ENCODE results near the gene MATN4.

Gene MATN4

DNA sequence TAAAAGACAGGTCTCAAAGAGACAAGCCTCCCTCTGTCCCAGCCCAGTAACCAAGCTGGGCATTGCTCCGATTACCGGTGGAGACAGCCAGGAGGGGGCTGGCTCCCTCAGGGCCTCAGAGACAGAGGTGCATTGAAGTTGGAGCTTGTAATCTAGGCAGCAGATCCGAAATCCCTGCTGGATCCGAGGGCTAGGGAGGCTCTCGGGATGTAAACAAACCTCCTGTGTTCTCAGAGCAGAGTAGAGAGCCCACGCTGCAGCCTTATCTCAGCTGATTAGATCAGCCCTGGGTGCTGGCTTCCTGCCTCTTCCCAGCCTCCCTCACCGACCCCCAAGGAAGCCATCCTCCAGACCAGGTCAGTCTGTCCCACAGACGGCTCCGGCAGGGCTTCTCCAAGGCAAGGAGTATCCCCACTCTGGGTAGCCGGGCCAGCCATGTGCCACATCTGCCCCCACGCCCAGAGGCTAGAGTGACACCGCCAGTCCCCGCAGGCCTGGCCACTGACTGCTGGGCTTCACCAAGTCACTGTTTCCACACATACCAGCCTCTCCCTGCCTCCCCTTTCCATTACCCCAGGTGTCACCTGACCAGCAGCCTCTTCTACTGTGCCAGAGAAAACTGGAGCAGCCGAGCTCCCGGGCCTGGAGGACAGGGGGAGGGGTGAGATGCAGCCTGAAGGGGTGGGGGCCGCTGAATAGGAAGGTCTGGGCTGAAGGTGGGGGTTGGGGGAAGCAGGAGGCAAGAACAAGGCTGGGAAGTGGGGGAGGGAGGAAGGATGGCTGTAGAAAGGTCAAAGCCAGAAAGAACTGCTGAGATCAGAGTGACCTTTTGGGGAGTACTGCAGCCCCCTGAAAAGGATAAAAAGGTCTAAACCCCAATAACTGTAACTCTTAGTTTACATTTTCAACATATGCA, 34.1 kb upstream of the MATN4 start:
- Histone ChIP-seq H3K9ac (ENCODE audit: low read length) (no peak overlapping the region), H3K27me3 (ENCODE audit: insufficient read depth, low read length) (peaks cover 21% of the 10 kb centered on the region), H3K4me3 (ENCODE audit: low read depth, low read length, poor library complexity, severe bottlenecking) (no peak overlapping the region), H3K79me2 (ENCODE audit: insufficient read depth, low read length) (no peaks in the 10 kb centered on the region), H3K4me1 (ENCODE audit: insufficient read depth, low read length, severe bottlenecking) (no peaks in the 10 kb centered on the region), H3K27ac (ENCODE audit: low read depth, low read length, poor library complexity, severe bottlenecking) (no peak overlapping the region), H3K9me2 (ENCODE audit: low read depth, low read length) (no peaks in the 10 kb centered on the region), H3F3A (ENCODE audit: insufficient read depth, low read length) (no peaks in the 10 kb centered on the region), H4K20me1 (ENCODE audit: insufficient read depth, low read length) (no peaks in the 10 kb centered on the region), H2AFZ (ENCODE audit: low read length) (no peak overlapping the region), H3K4me2 (ENCODE audit: low read length) (no peak overlapping the region), H3K9me3 (ENCODE audit: low read length) (no peaks in the 10 kb centered on the region), H3K36me3 (ENCODE audit: insufficient read depth, low read length) (no peaks in the 10 kb centered on the region)
- TF ChIP-seq EZH2 (IDR thresholded peaks at IDR 0.05; ENCODE audit: borderline replicate concordance, low read length), result no peak
- TF ChIP-seq, protein P1, sequence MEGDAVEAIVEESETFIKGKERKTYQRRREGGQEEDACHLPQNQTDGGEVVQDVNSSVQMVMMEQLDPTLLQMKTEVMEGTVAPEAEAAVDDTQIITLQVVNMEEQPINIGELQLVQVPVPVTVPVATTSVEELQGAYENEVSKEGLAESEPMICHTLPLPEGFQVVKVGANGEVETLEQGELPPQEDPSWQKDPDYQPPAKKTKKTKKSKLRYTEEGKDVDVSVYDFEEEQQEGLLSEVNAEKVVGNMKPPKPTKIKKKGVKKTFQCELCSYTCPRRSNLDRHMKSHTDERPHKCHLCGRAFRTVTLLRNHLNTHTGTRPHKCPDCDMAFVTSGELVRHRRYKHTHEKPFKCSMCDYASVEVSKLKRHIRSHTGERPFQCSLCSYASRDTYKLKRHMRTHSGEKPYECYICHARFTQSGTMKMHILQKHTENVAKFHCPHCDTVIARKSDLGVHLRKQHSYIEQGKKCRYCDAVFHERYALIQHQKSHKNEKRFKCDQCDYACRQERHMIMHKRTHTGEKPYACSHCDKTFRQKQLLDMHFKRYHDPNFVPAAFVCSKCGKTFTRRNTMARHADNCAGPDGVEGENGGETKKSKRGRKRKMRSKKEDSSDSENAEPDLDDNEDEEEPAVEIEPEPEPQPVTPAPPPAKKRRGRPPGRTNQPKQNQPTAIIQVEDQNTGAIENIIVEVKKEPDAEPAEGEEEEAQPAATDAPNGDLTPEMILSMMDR (IDR thresholded peaks at IDR 0.05; ENCODE audit: low read length), result no peak

GRCh38 chr20:45341579-45341938, 33.5 kb upstream of the MATN4 start:
- Histone ChIP-seq H3K4me2 (ENCODE audit: low read length) (no peak overlapping the region), H2AFZ (ENCODE audit: low read length) (no peak overlapping the region), H3K27me3 (ENCODE audit: insufficient read depth, low read length) (peaks cover 21% of the 10 kb centered on the region), H3K27ac (ENCODE audit: low read depth, low read length, poor library complexity, severe bottlenecking) (no peak overlapping the region), H3K9ac (ENCODE audit: low read length) (no peak overlapping the region), H3K4me3 (ENCODE audit: low read depth, low read length, poor library complexity, severe bottlenecking) (no peak overlapping the region), H3K9me3 (ENCODE audit: low read length) (no peaks in the 10 kb centered on the region), H4K20me1 (ENCODE audit: insufficient read depth, low read length) (no peaks in the 10 kb centered on the region), H3K36me3 (ENCODE audit: insufficient read depth, low read length) (no peaks in the 10 kb centered on the region), H3K9me2 (ENCODE audit: low read depth, low read length) (no peaks in the 10 kb centered on the region), H3K79me2 (ENCODE audit: insufficient read depth, low read length) (no peaks in the 10 kb centered on the region), H3F3A (ENCODE audit: insufficient read depth, low read length) (no peaks in the 10 kb centered on the region), H3K4me1 (ENCODE audit: insufficient read depth, low read length, severe bottlenecking) (no peaks in the 10 kb centered on the region)
- TF ChIP-seq EZH2 (IDR thresholded peaks at IDR 0.05; ENCODE audit: borderline replicate concordance, low read length), result no peak
- TF ChIP-seq, protein P1 (IDR thresholded peaks at IDR 0.05; ENCODE audit: low read length), result no peak

DNA sequence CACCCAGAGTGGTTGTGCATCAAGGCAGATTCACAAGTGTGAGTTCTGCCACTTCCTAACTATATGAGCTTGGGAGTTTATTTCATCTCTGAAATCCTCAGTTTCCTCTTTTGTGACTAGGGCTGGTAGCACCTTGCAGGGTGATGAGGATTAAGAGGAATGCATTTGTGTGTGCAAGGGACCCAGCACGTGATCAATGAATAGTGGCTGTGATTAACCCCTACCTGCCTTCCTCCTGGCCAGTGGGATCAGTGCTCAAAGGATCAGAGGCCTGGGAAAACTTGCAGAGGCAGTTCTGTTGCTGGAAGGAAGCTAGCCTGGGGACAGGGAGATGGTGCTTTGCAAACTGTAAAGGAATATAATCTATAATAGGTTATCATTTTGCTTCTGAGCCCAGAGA, 32.9 kb upstream of the MATN4 start:
- no peaks in the 10 kb centered on the region for H4K20me1 ChIP-seq (ENCODE audit: insufficient read depth, low read length)
- no peak overlapping the region for H3K4me2 ChIP-seq (ENCODE audit: low read length)
- H3K9me2 ChIP-seq (ENCODE audit: low read depth, low read length), result no peaks in the 10 kb centered on the region
- H3K79me2 ChIP-seq (ENCODE audit: insufficient read depth, low read length), result no peaks in the 10 kb centered on the region
- H3K36me3 ChIP-seq (ENCODE audit: insufficient read depth, low read length), result no peaks in the 10 kb centered on the region
- no peaks in the 10 kb centered on the region for H3F3A ChIP-seq (ENCODE audit: insufficient read depth, low read length)
- H3K4me3 ChIP-seq (ENCODE audit: low read depth, low read length, poor library complexity, severe bottlenecking), result no peak overlapping the region
- no peak overlapping the region for H3K27ac ChIP-seq (ENCODE audit: low read depth, low read length, poor library complexity, severe bottlenecking)
- H3K4me1 ChIP-seq (ENCODE audit: insufficient read depth, low read length, severe bottlenecking), result no peaks in the 10 kb centered on the region
- H2AFZ ChIP-seq (ENCODE audit: low read length), result no peak overlapping the region
- H3K27me3 ChIP-seq (ENCODE audit: insufficient read depth, low read length), result peaks cover 21% of the 10 kb centered on the region
- no peaks in the 10 kb centered on the region for H3K9me3 ChIP-seq (ENCODE audit: low read length)
- no peak for TF ChIP-seq EZH2 (IDR thresholded peaks at IDR 0.05; ENCODE audit: borderline replicate concordance, low read length)
- TF ChIP-seq, protein P1 (IDR thresholded peaks at IDR 0.05; ENCODE audit: low read length), result no peak
- H3K9ac ChIP-seq (ENCODE audit: low read length), result no peak overlapping the region
